HG03103 (cell line): ENCODE results near the gene ACER2.

ENCODE experiments used
- ATAC-seq: cut with Tn5 transposase; IDR thresholded peaks from one replicate; pipeline ENCODE4 v1.9.1; 2021; ENCODE audit warnings: low read depth; ENCODE audit not compliant: unreplicated experiment

ACER2 gene

GRCh38 chr9:19446361-19446861, 37.6 kb downstream of the ACER2 start:
- ATAC-seq, result no peak

- ATAC-seq, result peak; percentile 90
Measured at GRCh38 chr9:19451240-19452087, 42.7 kb downstream of the ACER2 start.

- no peak for ATAC-seq
Measured at GRCh38 chr9:19456426-19456825, 47.6 kb downstream of the ACER2 start.

GRCh38 chr9:19456996-19457692, 48.3 kb downstream of the ACER2 start:
- ATAC-seq, result peak; percentile 79

GRCh38 chr9:19457693-19458009, 48.8 kb downstream of the ACER2 start:
- ATAC-seq, result peak; percentile 9

GRCh38 chr9:19460243-19460642, 51.4 kb downstream of the ACER2 start:
- ATAC-seq, result no peak

- no peak for ATAC-seq
Measured at GRCh38 chr9:19461135-19461534, 52.3 kb downstream of the ACER2 start.

GRCh38 chr9:19464061-19464763, 55.4 kb downstream of the ACER2 start:
- no peak for ATAC-seq

- peak; percentile 97 for ATAC-seq
Measured at GRCh38 chr9:19464764-19465585, 56.2 kb downstream of the ACER2 start.

- no peak for ATAC-seq
Measured at GRCh38 chr9:19465586-19466279, 56.9 kb downstream of the ACER2 start.

GRCh38 chr9:19466280-19466639, 57.5 kb downstream of the ACER2 start:
- no peak for ATAC-seq

- no peak for ATAC-seq
Measured at GRCh38 chr9:19469271-19469670, 60.5 kb downstream of the ACER2 start.

- ATAC-seq, result no peak
Measured at GRCh38 chr9:19470567-19470966, 61.8 kb downstream of the ACER2 start.

- ATAC-seq, result no peak
Measured at GRCh38 chr9:19470981-19471650, 62.3 kb downstream of the ACER2 start.

GRCh38 chr9:19471737-19472648, 63.2 kb downstream of the ACER2 start:
- ATAC-seq, result peak; percentile 87

- ATAC-seq, result no peak
Measured at GRCh38 chr9:19473605-19474004, 64.8 kb downstream of the ACER2 start.

- ATAC-seq, result no peak
Measured at GRCh38 chr9:19479874-19480273, 71.1 kb downstream of the ACER2 start.

GRCh38 chr9:19480345-19480744, 71.5 kb downstream of the ACER2 start:
- no peak for ATAC-seq
